PC-9 (cell line): Measurements from ENCODE around the gene CYP11A1. TPM values are rescaled to one million over a fixed set of nuclear protein-coding genes. Genes with fewer than 3 reads are reported as not detected.

ENCODE experiments used
- BruUV-seq: library from RNA; stranded (reverse); fragments of 400-500 nt; replicated peaks from 2 replicates; lab custom pipeline; 2021; lab: Mats Ljungman, UMichigan
- CTCF ChIA-PET: fragments of 300-600 bp; sonication (Branson Sonifier 250); formaldehyde crosslinking; loops from one replicate; lab custom pipeline; 2022; ENCODE audit warnings: antibody characterized with exemption; lab: Charles Lee
- POLR2A ChIA-PET: fragments of 300-600 bp; sonication (Branson Sonifier 250); formaldehyde crosslinking; loops from one replicate; lab custom pipeline; 2022; ENCODE audit warnings: antibody characterized with exemption; ENCODE audit not compliant: unreplicated experiment; lab: Charles Lee
- DNase-seq, 2 experiments: peaks; one replicate each; pipeline versions ENCODE4 v3.0.0 to v3.0.0-alpha.2; 2015 to 2022; ENCODE audit warnings: mixed read lengths in 1 of 2
- H2AFZ ChIP-seq: fragments of 200-600 bp; sonication (generic); 2 replicates; pipeline ENCODE4 v1.8.1; 2017; ENCODE audit warnings: antibody characterized with exemption
- H3F3A ChIP-seq: fragments of 200-600 bp; sonication (generic); 2 replicates; pipeline ENCODE4 v1.8.1; 2017; ENCODE audit warnings: antibody characterized with exemption, mild to moderate bottlenecking, low read depth; ENCODE audit not compliant: insufficient read depth
- H3K27ac ChIP-seq: fragments of 200-600 bp; sonication (generic); 2 replicates; pipeline ENCODE4 v1.6.1; 2016; ENCODE audit warnings: mixed run types
- H3K27me3 ChIP-seq: fragments of 200-600 bp; sonication (generic); 2 replicates; pipeline ENCODE4 v1.6.1; 2016; ENCODE audit warnings: low read depth, mixed run types; ENCODE audit not compliant: insufficient read depth
- H3K36me3 ChIP-seq: fragments of 200-600 bp; sonication (generic); 2 replicates; pipeline ENCODE4 v1.6.1; 2016; ENCODE audit warnings: low read depth, mixed run types
- H3K4me1 ChIP-seq: fragments of 200-600 bp; sonication (generic); replicated peaks from 2 replicates; pipeline ENCODE4 v1.6.1; 2016; ENCODE audit warnings: mixed run types; ENCODE audit not compliant: insufficient read depth
- H3K4me2 ChIP-seq: fragments of 200-600 bp; sonication (generic); 2 replicates; pipeline ENCODE4 v1.6.1; 2017; ENCODE audit warnings: mixed run types
- H3K4me3 ChIP-seq: fragments of 200-600 bp; sonication (generic); 2 replicates; pipeline ENCODE4 v1.6.1; 2016; ENCODE audit warnings: mixed run types
- H3K79me2 ChIP-seq: fragments of 200-600 bp; sonication (generic); 2 replicates; pipeline ENCODE4 v1.6.1; 2017; ENCODE audit warnings: low read depth, mixed run types
- H3K9me2 ChIP-seq: fragments of 200-600 bp; sonication (generic); 2 replicates; pipeline ENCODE4 v1.8.1; 2017; ENCODE audit warnings: mild to moderate bottlenecking; ENCODE audit not compliant: insufficient read depth
- H3K9me3 ChIP-seq: fragments of 200-600 bp; sonication (generic); 2 replicates; pipeline ENCODE4 v1.8.1; 2016; ENCODE audit warnings: low read depth; ENCODE audit not compliant: insufficient read depth
- H4K20me1 ChIP-seq: fragments of 200-600 bp; sonication (generic); 2 replicates; pipeline ENCODE4 v1.8.1; 2017; ENCODE audit not compliant: insufficient read depth
- CTCF ChIP-seq: fragments of 200-600 bp; sonication (generic); conservative IDR thresholded peaks from 2 replicates; pipeline ENCODE4 v1.6.1; 2017; ENCODE audit warnings: mixed run types, antibody characterized with exemption, mild to moderate bottlenecking, moderate library complexity
- EZH2 ChIP-seq: fragments of 200-600 bp; sonication (generic); IDR thresholded peaks from 2 replicates; pipeline ENCODE4 v1.8.0; 2017; ENCODE audit warnings: antibody characterized with exemption, low read depth
- intact Hi-C: fragments of 100-400 bp; cut with micrococcal nuclease; formaldehyde crosslinking; loops from one replicate; pipeline ENCODE4 v1.10.0; 2022; ENCODE audit not compliant: unreplicated experiment
- total RNA-seq: library from RNA; stranded (reverse); gene quantifications from 2 replicates; pipeline ENCODE4 v1.2.3, GENCODE V29; 2021

The CYP11A1 gene
- total RNA-seq, 1 experiment from 2014 or later, result 7.1 TPM

DNA sequence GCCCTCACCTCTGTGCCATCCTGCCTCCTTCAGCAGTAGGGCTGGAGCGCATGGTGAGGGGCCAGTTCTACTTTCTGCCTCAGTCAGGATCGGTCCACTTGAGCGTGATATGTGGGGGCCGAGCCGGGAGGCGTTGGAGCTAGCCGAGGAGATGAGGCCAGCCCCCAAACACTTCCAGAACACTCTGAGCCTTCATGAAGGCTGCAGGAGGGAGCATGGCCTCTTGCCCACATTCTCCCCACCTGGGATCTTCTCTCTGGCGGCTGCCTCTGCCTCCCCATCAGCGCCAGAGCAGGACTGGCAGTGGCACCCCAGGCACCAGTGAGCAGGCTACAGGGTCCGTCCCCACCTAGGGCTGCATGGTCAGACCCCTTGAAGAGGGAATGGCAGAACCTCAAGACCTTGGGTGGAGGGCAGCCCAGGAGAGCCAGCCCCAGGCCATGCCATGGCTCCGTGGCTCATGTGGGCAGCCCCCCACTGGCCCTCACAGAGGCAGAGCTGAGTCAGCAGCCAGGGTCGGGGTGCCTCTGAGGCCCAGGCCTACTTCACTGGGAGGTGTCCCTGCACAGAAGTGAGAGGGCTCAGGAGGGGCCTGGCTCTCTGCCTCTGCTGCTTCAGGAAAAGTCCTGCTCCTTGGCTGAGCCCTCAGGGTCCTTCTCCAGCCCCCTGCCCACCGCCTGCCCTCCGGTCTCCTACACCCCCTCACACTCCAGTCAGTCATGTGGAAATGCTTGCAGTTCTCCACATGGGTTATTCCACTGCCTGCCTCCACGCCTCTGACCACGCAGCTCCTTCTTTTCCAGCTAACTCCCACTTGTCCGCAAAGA is 28.1 kb upstream of the CYP11A1 start:
- Histone ChIP-seq H4K20me1 (no peaks in the 10 kb centered on the region), H3K9me2 (no peaks in the 10 kb centered on the region), H3K79me2 (0 out of 2 replicates have a peak, but pooled peaks cover 4% of the 10 kb centered on the region), H3K4me3 (no peak overlapping the region), H3K27me3 (no peaks in the 10 kb centered on the region), H3K27ac (peak overlapping the region; percentile 98), H3K4me2 (peak overlapping the region; percentile 76), H2AFZ (no peak overlapping the region), H3F3A (peaks cover 14% of the 10 kb centered on the region; the same call in 1 of the 2 replicates), H3K4me1 (peaks cover 72% of the 10 kb centered on the region), H3K36me3 (no peaks in the 10 kb centered on the region), H3K9me3 (no peaks in the 10 kb centered on the region)
- BruUV-seq, result no TSS peak
- TF ChIP-seq CTCF (no peak), EZH2 (no peak)
- ChIA-PET CTCF (interaction anchor here (0.5 kb wide), 1 partner anchor 330 kb away, joined by 3 read pairs; the partner anchor contains the start of gene CYP1A1), POLR2A (interaction anchor here (0.7 to 0.8 kb wide), 3 partner anchors 10 to 27 kb away, joined by 3 to 5 read pairs (median 4); no protein-coding TSS in a partner anchor)
- intact Hi-C loops, result loop anchor here (2.0 kb wide), 1 partner anchor 13 kb away; no protein-coding TSS in a partner anchor
- no peak for DNase-seq

DNA sequence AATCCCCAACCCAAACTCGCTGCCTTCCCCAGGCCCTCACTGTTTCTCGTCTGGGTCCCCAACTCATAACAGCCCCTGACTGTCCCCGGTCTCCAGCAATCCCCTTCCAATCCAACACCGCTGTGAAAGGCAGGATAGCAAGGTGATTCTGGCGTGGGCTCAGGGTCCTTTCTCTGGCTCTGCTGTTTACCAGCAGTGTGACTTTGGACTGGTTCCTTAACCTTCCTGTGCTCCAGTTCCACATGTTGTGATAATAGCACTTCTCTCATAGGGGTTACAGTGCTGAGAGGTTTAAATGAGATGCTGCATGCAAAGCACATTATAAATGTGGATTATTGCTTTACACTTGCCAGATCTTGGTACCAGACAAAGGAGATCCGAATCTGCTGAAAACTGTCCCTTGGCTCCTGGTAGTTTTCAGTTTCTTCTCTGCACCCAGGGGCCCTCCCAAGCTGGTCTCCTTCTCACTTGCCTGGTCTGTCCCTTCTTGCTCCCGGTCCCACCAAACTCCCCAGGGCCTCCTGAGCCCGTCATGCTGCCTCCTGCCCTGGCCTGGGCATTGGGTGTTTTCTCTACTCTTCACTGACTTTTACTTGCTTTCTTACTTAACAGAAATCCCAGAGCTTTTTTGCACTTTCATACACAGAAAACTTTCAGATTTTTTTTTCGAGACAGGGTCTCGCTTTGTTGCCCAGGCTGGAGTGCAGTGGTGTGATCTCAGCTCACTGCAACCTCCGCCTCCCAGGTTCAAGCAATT is 26.8 kb upstream of the CYP11A1 start:
- no peaks in the 10 kb centered on the region for H3K36me3 ChIP-seq
- no peaks in the 10 kb centered on the region for H4K20me1 ChIP-seq
- H3K27me3 ChIP-seq, result no peaks in the 10 kb centered on the region
- H3K9me3 ChIP-seq, result no peaks in the 10 kb centered on the region
- no peak overlapping the region for H3K27ac ChIP-seq
- H3K4me2 ChIP-seq, result no peak overlapping the region
- H3K4me1 ChIP-seq, result peaks cover 67% of the 10 kb centered on the region
- H3K4me3 ChIP-seq, result no peak overlapping the region
- intact Hi-C loops, result no loop called here
- peaks cover 6% of the 10 kb centered on the region; the same call in 1 of the 2 replicates for H3F3A ChIP-seq
- no peaks in the 10 kb centered on the region for H3K9me2 ChIP-seq
- DNase-seq, result no peak
- no peak overlapping the region for H2AFZ ChIP-seq
- POLR2A ChIA-PET, result interaction anchor here (0.6 to 0.7 kb wide), 2 partner anchors 8 to 9 kb away, joined by 4 to 7 read pairs; no protein-coding TSS in a partner anchor
- CTCF ChIA-PET, result no interaction called here
- no peak for TF ChIP-seq CTCF
- no peak for TF ChIP-seq EZH2
- H3K79me2 ChIP-seq, result no peaks in the 10 kb centered on the region
- no TSS peak for BruUV-seq

- Histone ChIP-seq H3K9me3 (no peaks in the 10 kb centered on the region), H3K27me3 (no peaks in the 10 kb centered on the region), H3K36me3 (no peaks in the 10 kb centered on the region), H3K79me2 (no peaks in the 10 kb centered on the region), H4K20me1 (no peaks in the 10 kb centered on the region), H3K4me2 (no peak overlapping the region), H3F3A (peaks cover 6% of the 10 kb centered on the region; the same call in 1 of the 2 replicates), H2AFZ (no peak overlapping the region), H3K4me1 (peaks cover 67% of the 10 kb centered on the region), H3K4me3 (no peak overlapping the region), H3K27ac (no peak overlapping the region), H3K9me2 (no peaks in the 10 kb centered on the region)
- CTCF ChIA-PET, result no interaction called here
- POLR2A ChIA-PET, result no interaction called here
- intact Hi-C loops, result no loop called here
- TF ChIP-seq CTCF (no peak), EZH2 (no peak)
- no TSS peak for BruUV-seq
- DNase-seq, result no peak
Observed at GRCh38 chr15:74393423-74393822, 26.0 kb upstream of the CYP11A1 start.
